Stomach (tissue), 9 donors: ENCODE data around the gene TOX2. TPM values are rescaled to one million over a fixed set of nuclear protein-coding genes. Genes with fewer than 3 reads are reported as not detected.

Source experiments
- DNase-seq, 2 donors: peaks; one replicate each; pipeline versions ENCODE4 v3.0.0 to v3.0.0-alpha.2; 2013 to 2019
- H3K27ac ChIP-seq, 5 donors: fragments of 200-600 bp in 4 of 5; sonication (generic) in 4 of 5; one replicate each; pipeline ENCODE4 v1.5.1; 2013 to 2019; ENCODE audit warnings: mild to moderate bottlenecking in 1 of 5, moderate library complexity in 1 of 5
- H3K27me3 ChIP-seq, 3 donors: fragments of 200-600 bp; sonication (generic); one replicate each; pipeline ENCODE4 v1.5.1; 2017 to 2019; ENCODE audit warnings: mixed run types in 1 of 3
- H3K36me3 ChIP-seq, 4 donors: fragments of 200-600 bp; sonication (generic); 1 replicate in 3 of 4; 2 replicates in 1 of 4; pipeline ENCODE4 v1.5.1; 2016 to 2019
- H3K4me1 ChIP-seq, 4 donors: fragments of 200-600 bp; sonication (generic); one replicate each; pipeline ENCODE4 v1.5.1; 2016 to 2019
- H3K4me3 ChIP-seq, 4 donors: fragments of 200-600 bp; sonication (generic) in 3 of 4; one replicate each; pipeline ENCODE4 v1.5.1; 2016 to 2019; ENCODE audit warnings: mild to moderate bottlenecking in 1 of 4
- H3K9me3 ChIP-seq, 4 donors: fragments of 200-600 bp; sonication (generic); one replicate each; pipeline ENCODE4 v1.5.1; 2016 to 2019
- CTCF ChIP-seq, 7 experiments: fragments of 450-650 bp in 4 of 7; fragments of 200-600 bp in 3 of 7; sonication (generic) in 3 of 7; IDR thresholded peaks; one replicate each; pipeline ENCODE4 v1.5.1; 2016 to 2019; ENCODE audit warnings: antibody characterized with exemption in 7 of 7, control low read depth in 2 of 7, mild to moderate bottlenecking in 1 of 7
- EP300 ChIP-seq: sonication (generic); formaldehyde crosslinking; IDR thresholded peaks from one replicate; pipeline ENCODE4 v1.6.1; 2017; ENCODE audit warnings: antibody characterized with exemption
- POLR2A ChIP-seq, 4 donors: fragments of 450-650 bp; IDR thresholded peaks; one replicate each; pipeline ENCODE4 v1.6.1; 2016; ENCODE audit warnings: antibody characterized with exemption in 4 of 4, control low read depth in 2 of 4, mild to moderate bottlenecking in 1 of 4, moderate library complexity in 1 of 4
- POLR2AphosphoS5 ChIP-seq, 3 donors: sonication (generic); formaldehyde crosslinking; IDR thresholded peaks; one replicate each; pipeline ENCODE4 v1.6.1; 2016; ENCODE audit warnings: antibody characterized with exemption in 3 of 3
- WGBS, 5 donors: extraction: QIAGEN DNeasy Blood & Tissue Kit in 3 of 5; methylation state at CpG; one replicate each; pipeline versions ENCODE4 v1.1.5 to v1.1.7; 2013 to 2018; 5-methylcytosine and 5-hydroxymethylcytosine counted together
- intact Hi-C: fragments of 100-400 bp; cut with DNase I; formaldehyde crosslinking; loops from one replicate; pipeline ENCODE4 v1.15.1; 2023; ENCODE audit warnings: low total_unique reads
- polyA plus RNA-seq, 3 donors: library from polyadenylated mRNA; stranded (reverse); fragments of 200-250 nt; gene quantifications; one replicate each; pipeline ENCODE4 v1.2.3, GENCODE V29; 2013
- total RNA-seq, 5 donors: library from RNA; depleted of rRNA; stranded (reverse); fragments of >200 nt; gene quantifications; one replicate each; pipeline versions ENCODE4 v1.1.0 to v1.2.3, GENCODE V29; 2014 to 2016
- donor health status: healthy with polysubstance abuse.
- donor health status: Bipolar disorder and iron deficiency.
- donor health status: healthy.

TOX2 gene
- total and polyA plus RNA-seq, 8 donors: 0.87 to 20.2 (median 7.0) TPM; not detected in 1

- no peak overlapping the region for H3K4me3 ChIP-seq
- no peak for TF ChIP-seq POLR2A (IDR thresholded peaks at IDR 0.05)
- TF ChIP-seq CTCF (IDR thresholded peaks at IDR 0.05): no peak
- TF ChIP-seq POLR2AphosphoS5 (IDR thresholded peaks at IDR 0.05): no peak
- TF ChIP-seq EP300: no peak
- no peak for DNase-seq
- intact Hi-C loops: no loop called here
- H3K27me3 ChIP-seq: peaks cover 0 to 22% (median 0%) of the 10 kb centered on the region in 3 donors
- no peaks in the 10 kb centered on the region for H3K36me3 ChIP-seq
- H3K4me1 ChIP-seq: peaks cover 0 to 7% (median 3%) of the 10 kb centered on the region in 4 donors
- H3K27ac ChIP-seq: no peak overlapping the region
- H3K9me3 ChIP-seq: peaks cover 0 to 15% (median 7%) of the 10 kb centered on the region in 4 donors
- 84 to 92% (median 85%) methylated on average over 6 of the region's 6 CpGs for WGBS, 5 donors
Observed at GRCh38 chr20:44098256-44098630, 183.6 kb downstream of the TOX2 start.

- WGBS, 5 donors: 86 to 95% (median 94%) methylated on average over 5 of the region's 5 CpGs
Observed at GRCh38 chr20:44098657-44099056, 184.0 kb downstream of the TOX2 start.

GRCh38 chr20:44099832-44100231, 185.2 kb downstream of the TOX2 start:
- intact Hi-C loops: no loop called here
- H3K27ac ChIP-seq: no peak overlapping the region
- peaks cover 0 to 26% (median 0%) of the 10 kb centered on the region in 3 donors for H3K27me3 ChIP-seq
- no peaks in the 10 kb centered on the region for H3K36me3 ChIP-seq
- TF ChIP-seq CTCF (IDR thresholded peaks at IDR 0.05) (no peak), EP300 (no peak), POLR2AphosphoS5 (IDR thresholded peaks at IDR 0.05) (no peak), POLR2A (IDR thresholded peaks at IDR 0.05) (no peak)
- peaks cover 0 to 16% (median 8%) of the 10 kb centered on the region in 4 donors for H3K9me3 ChIP-seq
- WGBS, 5 donors: 42 to 62% (median 48%) methylated on average over 7 of the region's 7 CpGs
- DNase-seq: no peak
- no peak overlapping the region for H3K4me3 ChIP-seq
- H3K4me1 ChIP-seq: peaks cover 0 to 8% (median 4%) of the 10 kb centered on the region in 4 donors

More at GRCh38 chr20:44098657-44099056, 184.0 kb downstream of the TOX2 start:
- Histone ChIP-seq H3K4me3 (no peak overlapping the region), H3K27ac (no peak overlapping the region), H3K4me1 (peaks cover 0 to 7% (median 3%) of the 10 kb centered on the region in 4 donors), H3K27me3 (peaks cover 0 to 22% (median 0%) of the 10 kb centered on the region in 3 donors), H3K36me3 (no peaks in the 10 kb centered on the region), H3K9me3 (peaks cover 0 to 16% (median 8%) of the 10 kb centered on the region in 4 donors)
- intact Hi-C loops: no loop called here
- no peak for DNase-seq
- TF ChIP-seq EP300 (no peak), POLR2A (IDR thresholded peaks at IDR 0.05) (no peak), POLR2AphosphoS5 (IDR thresholded peaks at IDR 0.05) (no peak)

- Histone ChIP-seq H3K9me3 (peaks cover 0 to 18% (median 8%) of the 10 kb centered on the region in 4 donors), H3K4me3 (no peak overlapping the region), H3K27ac (no peak overlapping the region), H3K4me1 (peaks cover 0 to 16% (median 6%) of the 10 kb centered on the region in 4 donors), H3K36me3 (no peaks in the 10 kb centered on the region), H3K27me3 (peaks cover 0 to 29% (median 0%) of the 10 kb centered on the region in 3 donors)
- DNase-seq: no peak
- 88 to 95% (median 94%) methylated on average over 1 of the region's 1 CpG for WGBS, 5 donors
- TF ChIP-seq EP300 (no peak), CTCF (IDR thresholded peaks at IDR 0.05) (no peak), POLR2A (IDR thresholded peaks at IDR 0.05) (no peak), POLR2AphosphoS5 (IDR thresholded peaks at IDR 0.05) (no peak)
- intact Hi-C loops: no loop called here
Observed at GRCh38 chr20:44102582-44102981, 187.9 kb downstream of the TOX2 start.
